ENCODE data around the gene PSMD14.

The PSMD14 gene

GRCh38 chr2:161421686-161422085 lies 113.5 kb downstream of the PSMD14 start:
- DNase-seq, result no peak

GRCh38 chr2:161422816-161423403 lies 114.7 kb downstream of the PSMD14 start:
- DNase-seq, result no peak

GRCh38 chr2:161423421-161424393 lies 115.5 kb downstream of the PSMD14 start:
- DNase-seq, result no peak

- no peak for DNase-seq
These were observed 116.2 kb downstream of the PSMD14 start for GRCh38 chr2:161424394-161424769.

- DNase-seq, result no peak
These were observed 116.9 kb downstream of the PSMD14 start for GRCh38 chr2:161424891-161425727.

GRCh38 chr2:161425728-161426454 lies 117.7 kb downstream of the PSMD14 start:
- no peak for DNase-seq

- DNase-seq, result no peak
These were observed 118.3 kb downstream of the PSMD14 start for GRCh38 chr2:161426455-161426921.

GRCh38 chr2:161426922-161427663 lies 118.9 kb downstream of the PSMD14 start:
- no peak for DNase-seq

- no peak for DNase-seq
These were observed 119.7 kb downstream of the PSMD14 start for GRCh38 chr2:161427664-161428587.

- DNase-seq, result no peak
These were observed 122.2 kb downstream of the PSMD14 start for GRCh38 chr2:161430386-161430785.

GRCh38 chr2:161432107-161432506 lies 123.9 kb downstream of the PSMD14 start:
- DNase-seq, result no peak

- DNase-seq, result no peak
These were observed 125.9 kb downstream of the PSMD14 start for GRCh38 chr2:161434118-161434517.

GRCh38 chr2:161436411-161436810 lies 128.2 kb downstream of the PSMD14 start:
- no peak for DNase-seq

GRCh38 chr2:161438598-161438997 lies 130.4 kb downstream of the PSMD14 start:
- DNase-seq, result no peak

- no peak for DNase-seq
These were observed 136.9 kb downstream of the PSMD14 start for GRCh38 chr2:161445097-161445496.

GRCh38 chr2:161448431-161448830 lies 140.2 kb downstream of the PSMD14 start:
- peak; percentile 18 for DNase-seq
